Mesothelial cell of epicardium (in vitro differentiated cells): ENCODE data around the gene SH2D3A. TPM values are rescaled to one million over a fixed set of nuclear protein-coding genes. Genes with fewer than 3 reads are reported as not detected.

Source experiments
- DNase-seq, 2 experiments: peaks; one replicate each; pipeline ENCODE4 v3.0.0; 2021; ENCODE audit warnings: low spot score in 2 of 2; ENCODE audit not compliant: unreplicated experiment in 2 of 2
- H3K27ac Mint-ChIP-seq: 2 replicates; pipeline ENCODE4 v1.8.0; 2021; ENCODE audit warnings: mixed read lengths
- H3K27me3 Mint-ChIP-seq: 2 replicates; pipeline ENCODE4 v1.8.0; 2021; ENCODE audit warnings: low read depth, mixed read lengths
- H3K36me3 Mint-ChIP-seq: 2 replicates; pipeline ENCODE4 v1.8.0; 2021; ENCODE audit warnings: mixed read lengths
- H3K4me1 Mint-ChIP-seq: 2 replicates; pipeline ENCODE4 v1.8.0; 2021; ENCODE audit warnings: mixed read lengths
- H3K4me3 Mint-ChIP-seq: 2 replicates; pipeline ENCODE4 v1.8.0; 2021; ENCODE audit warnings: mild to moderate bottlenecking, moderate library complexity, mixed read lengths
- H3K9me3 Mint-ChIP-seq: 2 replicates; pipeline ENCODE4 v1.8.0; 2021; ENCODE audit warnings: mixed read lengths
- total RNA-seq: library from RNA; stranded (reverse); gene quantifications from 3 replicates; pipeline ENCODE4 v1.2.1, GENCODE V29; 2021
- TF ChIP-seq, protein P1 (sequence below): fragments of 200-600 bp; sonication (generic); IDR thresholded peaks from one replicate; pipeline ENCODE4 v1.5.0; 2021; ENCODE audit warnings: antibody characterized with exemption; ENCODE audit not compliant: unreplicated experiment

Gene SH2D3A
- total RNA-seq, 1 donor from 2014 or later, result 13.3 TPM

DNA sequence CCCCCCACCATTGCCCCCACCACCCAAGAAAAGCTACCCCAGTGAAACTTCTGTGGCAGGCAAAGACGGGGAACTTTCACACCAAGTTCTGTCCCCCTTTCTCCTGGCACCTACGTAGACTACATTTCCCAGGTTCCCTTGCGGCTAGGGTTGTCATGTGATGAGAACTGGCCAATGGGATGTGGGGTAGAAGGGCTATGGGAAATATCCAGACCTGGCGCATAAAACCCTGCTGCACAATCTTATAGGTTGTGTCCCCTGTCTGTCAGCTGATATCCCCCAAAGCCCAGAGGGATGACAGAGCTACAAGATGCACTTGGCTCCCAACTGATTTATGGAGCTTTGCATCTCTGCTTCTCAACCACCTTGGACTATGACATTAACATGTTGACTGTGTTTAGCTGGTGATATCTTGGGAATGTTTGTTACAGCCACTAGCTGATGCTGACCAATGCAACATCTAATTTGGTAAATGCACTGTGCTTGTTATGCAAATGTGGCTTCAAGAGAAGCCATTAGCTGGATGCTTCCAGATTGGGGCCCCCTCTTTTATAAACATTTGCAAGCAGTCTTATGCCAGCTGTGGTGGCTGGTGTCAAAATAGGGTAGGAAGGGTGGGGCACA lies 6.1 kb downstream of the SH2D3A start:
- Mint-ChIP-seq H3K4me3 (no peak overlapping the region), H3K27ac (no peak overlapping the region), H3K27me3 (peaks cover 7% of the 10 kb centered on the region), H3K4me1 (peaks cover 10% of the 10 kb centered on the region), H3K9me3 (no peaks in the 10 kb centered on the region), H3K36me3 (no peaks in the 10 kb centered on the region)
- DNase-seq, result no peak
- TF ChIP-seq, protein P1, sequence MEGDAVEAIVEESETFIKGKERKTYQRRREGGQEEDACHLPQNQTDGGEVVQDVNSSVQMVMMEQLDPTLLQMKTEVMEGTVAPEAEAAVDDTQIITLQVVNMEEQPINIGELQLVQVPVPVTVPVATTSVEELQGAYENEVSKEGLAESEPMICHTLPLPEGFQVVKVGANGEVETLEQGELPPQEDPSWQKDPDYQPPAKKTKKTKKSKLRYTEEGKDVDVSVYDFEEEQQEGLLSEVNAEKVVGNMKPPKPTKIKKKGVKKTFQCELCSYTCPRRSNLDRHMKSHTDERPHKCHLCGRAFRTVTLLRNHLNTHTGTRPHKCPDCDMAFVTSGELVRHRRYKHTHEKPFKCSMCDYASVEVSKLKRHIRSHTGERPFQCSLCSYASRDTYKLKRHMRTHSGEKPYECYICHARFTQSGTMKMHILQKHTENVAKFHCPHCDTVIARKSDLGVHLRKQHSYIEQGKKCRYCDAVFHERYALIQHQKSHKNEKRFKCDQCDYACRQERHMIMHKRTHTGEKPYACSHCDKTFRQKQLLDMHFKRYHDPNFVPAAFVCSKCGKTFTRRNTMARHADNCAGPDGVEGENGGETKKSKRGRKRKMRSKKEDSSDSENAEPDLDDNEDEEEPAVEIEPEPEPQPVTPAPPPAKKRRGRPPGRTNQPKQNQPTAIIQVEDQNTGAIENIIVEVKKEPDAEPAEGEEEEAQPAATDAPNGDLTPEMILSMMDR, result no peak

DNA sequence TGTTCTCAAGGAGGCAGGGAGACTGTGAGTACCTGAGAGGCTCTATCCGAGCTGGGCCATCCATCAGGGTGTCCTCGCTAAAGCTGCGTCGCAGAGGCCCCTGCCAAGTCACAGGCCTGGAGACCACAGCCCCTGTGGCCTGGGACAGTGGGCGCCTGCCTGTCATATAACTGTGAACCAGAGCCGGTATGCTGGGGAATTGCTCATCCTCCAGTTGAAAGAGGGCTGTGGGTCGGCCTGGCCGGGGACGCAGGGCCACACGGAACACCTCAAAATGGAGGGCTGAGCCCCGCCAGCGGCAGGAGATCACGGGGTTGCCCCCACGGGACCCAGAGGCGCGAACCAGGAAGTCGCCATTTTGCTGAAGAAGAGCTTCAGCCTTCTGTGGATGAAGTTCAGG lies 6.6 kb downstream of the SH2D3A start:
- no peak overlapping the region for H3K4me3 Mint-ChIP-seq

DNA sequence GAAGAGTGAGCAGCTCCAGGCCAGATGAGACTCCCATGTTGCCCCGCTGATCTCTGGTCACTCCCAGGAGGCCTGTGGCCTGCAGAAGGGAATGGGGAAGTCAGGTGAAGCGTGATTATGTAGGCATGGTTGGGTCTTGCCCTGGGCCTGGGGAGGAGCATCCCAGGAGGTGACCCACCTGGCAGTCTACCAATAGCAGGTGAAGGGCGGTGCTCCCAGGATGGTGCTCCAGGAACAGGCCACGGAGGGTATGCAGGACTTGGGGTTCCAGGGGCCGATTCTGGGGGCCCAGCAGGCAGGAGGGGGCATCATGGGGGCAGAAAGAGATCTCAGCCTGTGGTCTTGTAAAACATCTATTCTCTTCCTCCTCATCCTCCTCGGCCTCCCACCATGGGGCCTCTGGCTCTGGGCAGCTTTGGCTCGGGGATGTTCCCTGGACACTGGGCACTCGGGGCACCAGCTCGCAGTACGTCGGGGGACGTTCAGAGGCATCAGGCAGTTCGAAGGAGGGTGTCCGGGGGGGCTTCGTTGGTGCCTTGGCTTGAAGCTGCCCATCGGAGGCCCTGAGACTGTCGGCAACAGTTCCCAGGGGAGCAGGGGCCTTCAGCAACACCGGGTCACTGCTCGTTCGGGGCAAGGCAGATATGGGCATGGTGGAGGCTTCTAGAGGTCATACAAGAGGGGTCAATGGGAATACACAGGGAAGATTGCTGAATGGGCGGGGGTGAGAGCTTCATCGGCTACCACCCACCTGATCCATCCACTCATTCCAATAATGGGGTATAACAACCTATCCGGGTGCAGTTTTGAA lies 12.4 kb downstream of the SH2D3A start:
- peaks cover 10% of the 10 kb centered on the region for H3K36me3 Mint-ChIP-seq
- no peaks in the 10 kb centered on the region for H3K9me3 Mint-ChIP-seq
- H3K27me3 Mint-ChIP-seq, result peaks cover 4% of the 10 kb centered on the region
- peaks cover 7% of the 10 kb centered on the region for H3K4me1 Mint-ChIP-seq
- no peak overlapping the region for H3K27ac Mint-ChIP-seq
- no peak for DNase-seq
- TF ChIP-seq, protein P1, result no peak
- no peak overlapping the region for H3K4me3 Mint-ChIP-seq

More for the DNA sequence above, 6.6 kb downstream of the SH2D3A start:
- Mint-ChIP-seq H3K27ac (no peak overlapping the region), H3K27me3 (peaks cover 2% of the 10 kb centered on the region), H3K36me3 (no peaks in the 10 kb centered on the region), H3K9me3 (no peaks in the 10 kb centered on the region), H3K4me1 (peaks cover 4% of the 10 kb centered on the region)
- no peak for DNase-seq
- TF ChIP-seq, protein P1, result no peak

DNA sequence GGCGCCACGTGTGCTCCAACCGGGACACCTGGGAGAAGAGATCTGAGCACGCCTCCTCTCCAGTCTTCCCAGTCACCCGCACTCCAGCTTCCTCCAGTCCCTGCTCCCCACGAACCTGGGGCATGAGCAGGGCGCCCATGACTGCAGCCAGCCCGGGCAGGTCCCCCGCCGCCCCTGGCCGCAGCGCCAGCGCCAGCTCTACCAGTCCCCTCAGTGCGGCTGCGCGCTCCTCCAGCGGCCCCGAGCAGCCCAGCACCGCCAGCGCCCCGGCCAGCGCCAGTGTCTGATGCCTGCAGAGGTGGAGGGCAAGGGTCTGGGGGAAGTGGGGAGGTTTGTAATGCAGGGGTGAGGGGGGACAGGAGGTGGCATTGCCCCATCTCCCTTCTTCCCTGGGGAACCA lies 13.1 kb downstream of the SH2D3A start:
- Mint-ChIP-seq H3K9me3 (no peaks in the 10 kb centered on the region), H3K36me3 (peaks cover 15% of the 10 kb centered on the region), H3K27ac (no peak overlapping the region), H3K27me3 (peaks cover 4% of the 10 kb centered on the region), H3K4me3 (no peak overlapping the region), H3K4me1 (peaks cover 7% of the 10 kb centered on the region)
- DNase-seq, result no peak
- TF ChIP-seq, protein P1, result no peak

DNA sequence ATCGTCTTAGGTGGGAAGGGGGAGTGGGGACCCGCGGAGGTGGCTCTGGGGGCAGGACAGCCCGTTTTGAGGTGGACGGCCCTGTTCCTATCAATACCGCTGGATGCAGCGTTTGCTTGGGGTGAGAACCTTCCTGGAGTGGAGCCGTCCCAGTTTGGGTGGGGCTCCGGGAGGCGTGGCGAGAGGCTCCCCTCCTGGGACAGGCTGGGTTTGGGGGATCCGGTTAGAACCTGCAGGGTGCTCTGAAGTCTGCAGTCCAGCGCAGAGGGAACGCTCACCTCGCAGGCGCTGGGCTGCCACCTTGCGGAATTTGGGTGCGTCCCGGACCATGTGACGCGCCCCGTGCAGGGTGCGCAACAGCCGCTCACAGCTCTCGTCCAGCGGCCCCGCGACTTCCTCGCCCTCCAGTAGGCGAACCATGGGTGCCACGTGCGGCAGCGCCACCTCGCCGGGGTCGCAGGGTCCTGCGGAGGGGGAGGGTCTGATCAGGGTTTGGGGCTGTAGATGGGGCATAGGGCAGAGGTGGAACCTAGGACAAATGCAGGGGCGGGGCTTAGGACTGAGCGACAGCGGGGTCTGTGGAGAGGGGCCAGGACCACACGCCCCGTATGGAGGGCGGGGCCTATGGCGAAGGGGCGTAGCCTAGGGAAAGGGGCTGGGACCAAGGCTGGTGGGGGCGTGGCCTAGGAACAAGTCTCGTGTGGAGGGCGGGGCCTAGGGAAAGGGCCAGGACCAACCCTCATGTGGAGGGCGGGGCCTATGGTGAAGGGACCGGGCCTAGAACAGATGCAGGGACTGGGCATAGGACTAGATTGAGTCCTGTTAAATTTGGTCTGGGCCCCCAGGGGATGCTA lies 13.8 kb downstream of the SH2D3A start:
- H3K36me3 Mint-ChIP-seq, result peaks cover 18% of the 10 kb centered on the region
- peak in 1 of 2 experiments; percentile 70 for DNase-seq
- H3K9me3 Mint-ChIP-seq, result no peaks in the 10 kb centered on the region
- peaks cover 7% of the 10 kb centered on the region for H3K4me1 Mint-ChIP-seq
- H3K27ac Mint-ChIP-seq, result peak overlapping the region; percentile 66
- H3K4me3 Mint-ChIP-seq, result peak overlapping the region; percentile 60
- peaks cover 4% of the 10 kb centered on the region for H3K27me3 Mint-ChIP-seq
- TF ChIP-seq, protein P1, result no peak
